ENCODE measurements around the gene PPTC7. TPM values are rescaled to one million over a fixed set of nuclear protein-coding genes. Genes with fewer than 3 reads are reported as not detected.
A peak's percentile ranks its signal among the peaks of the same experiment; 100 is the strongest.

PPTC7 gene
- total RNA-seq, 1 donor from 2014 or later, result 13.3 TPM

DNA sequence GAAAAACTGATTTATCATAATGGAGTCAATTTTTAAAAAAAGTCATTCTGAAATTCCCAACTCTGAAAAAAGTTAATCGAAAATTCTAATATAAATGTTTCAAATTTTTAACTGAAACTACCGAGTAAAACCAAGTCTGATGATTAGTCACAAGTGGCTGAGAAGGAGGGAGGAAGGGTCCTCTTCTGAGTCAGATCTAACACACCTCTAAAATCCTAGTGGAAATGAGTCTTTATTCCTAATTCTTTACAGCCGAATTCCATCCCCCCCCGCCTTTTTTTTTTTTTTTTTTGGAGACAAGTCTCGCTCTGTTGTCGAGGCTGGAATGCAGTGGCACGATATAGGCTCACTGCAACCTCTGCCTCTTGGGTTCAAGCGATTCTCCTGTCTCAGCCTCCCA, 43.1 kb downstream of the PPTC7 start:
- no peak for TF ChIP-seq CTCF (IDR thresholded peaks at IDR 0.05)
- DNase-seq (ENCODE audit: extremely low spot score, unreplicated experiment), result no peak
- H3K27ac Mint-ChIP-seq (ENCODE audit: unreplicated experiment), result no peak overlapping the region

GRCh38 chr12:110538869-110539622, 44.1 kb downstream of the PPTC7 start:
- H3K9me3 Mint-ChIP-seq (ENCODE audit: unreplicated experiment), result no peaks in the 10 kb centered on the region
- H3K36me3 Mint-ChIP-seq (ENCODE audit: unreplicated experiment), result peaks cover 23% of the 10 kb centered on the region
- no peak overlapping the region for H3K4me3 Mint-ChIP-seq (ENCODE audit: unreplicated experiment)
- no peaks in the 10 kb centered on the region for H3K27me3 Mint-ChIP-seq (ENCODE audit: unreplicated experiment)
- TF ChIP-seq CTCF (IDR thresholded peaks at IDR 0.05), result no peak
- H3K4me1 Mint-ChIP-seq (ENCODE audit: unreplicated experiment), result peaks cover 14% of the 10 kb centered on the region
- DNase-seq (ENCODE audit: extremely low spot score, unreplicated experiment), result no peak
- H3K27ac Mint-ChIP-seq (ENCODE audit: unreplicated experiment), result no peak overlapping the region

More for the DNA sequence above, 43.1 kb downstream of the PPTC7 start:
- Mint-ChIP-seq H3K4me3 (ENCODE audit: unreplicated experiment) (no peak overlapping the region), H3K27me3 (ENCODE audit: unreplicated experiment) (no peaks in the 10 kb centered on the region), H3K4me1 (ENCODE audit: unreplicated experiment) (peaks cover 17% of the 10 kb centered on the region), H3K36me3 (ENCODE audit: unreplicated experiment) (peaks cover 23% of the 10 kb centered on the region), H3K9me3 (ENCODE audit: unreplicated experiment) (no peaks in the 10 kb centered on the region)

- no peaks in the 10 kb centered on the region for H3K9me3 Mint-ChIP-seq (ENCODE audit: unreplicated experiment)
- peaks cover 19% of the 10 kb centered on the region for H3K36me3 Mint-ChIP-seq (ENCODE audit: unreplicated experiment)
- peak overlapping the region; percentile 20 for H3K27ac Mint-ChIP-seq (ENCODE audit: unreplicated experiment)
- H3K27me3 Mint-ChIP-seq (ENCODE audit: unreplicated experiment), result no peaks in the 10 kb centered on the region
- peaks cover 2% of the 10 kb centered on the region for H3K4me1 Mint-ChIP-seq (ENCODE audit: unreplicated experiment)
- DNase-seq (ENCODE audit: extremely low spot score, unreplicated experiment), result no peak
- TF ChIP-seq CTCF (IDR thresholded peaks at IDR 0.05), result no peak
- H3K4me3 Mint-ChIP-seq (ENCODE audit: unreplicated experiment), result no peak overlapping the region
Observed at GRCh38 chr12:110537605-110538409, 45.3 kb downstream of the PPTC7 start.

DNA sequence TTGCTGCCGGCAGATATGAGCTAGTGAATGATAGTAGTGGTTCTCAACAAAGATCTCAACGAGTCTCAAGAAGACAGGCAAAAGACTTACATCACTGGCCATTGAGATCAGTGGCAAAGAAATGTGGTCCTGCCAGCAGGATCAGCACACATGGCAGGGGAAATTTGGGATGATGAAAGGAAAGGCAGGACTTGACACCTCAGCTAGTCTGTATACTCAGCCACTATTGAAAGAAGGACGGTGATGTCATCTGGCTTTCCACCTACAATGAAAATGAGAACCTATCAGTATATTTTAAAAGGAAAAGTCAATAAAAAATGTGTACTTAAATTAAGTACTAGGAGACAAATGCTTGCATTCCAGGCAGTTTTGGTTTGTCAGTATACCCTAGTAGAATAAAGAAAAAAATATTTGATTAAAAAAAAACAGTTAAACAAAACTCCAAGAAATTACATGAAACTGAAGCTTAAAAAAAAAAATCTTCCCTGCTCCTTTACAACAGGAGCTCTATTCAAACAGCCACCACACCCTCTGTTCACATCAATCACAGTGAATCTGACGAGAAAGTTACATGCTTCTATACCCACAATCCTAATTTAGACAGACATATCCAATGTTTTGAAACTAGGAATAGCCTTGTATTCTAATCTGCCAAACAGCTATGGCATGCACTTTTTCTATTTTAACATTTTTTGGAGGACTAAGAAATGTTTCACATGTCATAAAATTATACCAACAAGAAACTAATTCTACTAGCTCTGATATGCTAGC, 46.1 kb downstream of the PPTC7 start:
- no peak for DNase-seq (ENCODE audit: extremely low spot score, unreplicated experiment)
- Mint-ChIP-seq H3K36me3 (ENCODE audit: unreplicated experiment) (peaks cover 19% of the 10 kb centered on the region), H3K27ac (ENCODE audit: unreplicated experiment) (peak overlapping the region; percentile 20), H3K9me3 (ENCODE audit: unreplicated experiment) (no peaks in the 10 kb centered on the region), H3K4me3 (ENCODE audit: unreplicated experiment) (no peak overlapping the region), H3K4me1 (ENCODE audit: unreplicated experiment) (no peaks in the 10 kb centered on the region), H3K27me3 (ENCODE audit: unreplicated experiment) (no peaks in the 10 kb centered on the region)
- no peak for TF ChIP-seq CTCF (IDR thresholded peaks at IDR 0.05)

Measured in osteocyte (in vitro differentiated cells).